ENCODE measurements around the gene KLHL15. TPM values are rescaled to one million over a fixed set of nuclear protein-coding genes. Genes with fewer than 3 reads are reported as not detected.

The KLHL15 gene
- total and polyA plus RNA-seq, 2 donors (not counting 3 experiments of a cell fraction or from before 2014, with no cell fraction given) = 1.4 to 3.6 TPM

DNA sequence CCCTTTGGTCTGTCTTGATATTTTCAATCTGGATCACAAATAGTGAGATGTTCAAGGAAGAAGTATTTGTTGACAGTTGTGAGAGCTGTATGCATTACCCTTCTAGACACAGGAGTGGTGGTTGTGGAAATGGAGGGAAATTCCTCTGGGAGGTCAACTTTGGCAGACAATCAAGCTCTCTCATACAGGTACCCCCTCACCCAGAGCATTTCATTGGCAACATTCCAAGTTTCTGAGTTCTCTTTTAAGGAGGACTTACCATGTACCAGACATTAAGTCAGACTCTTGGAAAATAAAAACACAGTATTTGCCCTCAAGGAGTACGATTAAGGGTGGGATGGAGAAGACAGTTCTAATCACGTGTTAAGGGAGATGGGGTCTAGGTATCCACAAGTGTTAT, 45.3 kb downstream of the KLHL15 start:
- CTCF ChIA-PET = interaction anchor here (1.6 kb wide), 1 partner anchor 389 kb away, joined by 3 read pairs; no protein-coding TSS in a partner anchor

More for the DNA sequence above, 45.3 kb downstream of the KLHL15 start:
- TF ChIP-seq POLR2A (IDR thresholded peaks at IDR 0.05; ENCODE audit: low read depth, low read length) (no peak), FOS (IDR thresholded peaks at IDR 0.05; ENCODE audit: borderline replicate concordance, insufficient read depth, low read length) (no peak), EZH2 (IDR thresholded peaks at IDR 0.05; ENCODE audit: borderline replicate concordance, low read depth, low read length, severe bottlenecking) (no peak), GATA2 (IDR thresholded peaks at IDR 0.05; ENCODE audit: insufficient read depth, insufficient read length, low read depth, low read length) (no peak), POLR2AphosphoS5 (IDR thresholded peaks at IDR 0.05; ENCODE audit: insufficient read depth, low read depth, low read length) (no peak), MYC (IDR thresholded peaks at IDR 0.05; ENCODE audit: low read depth, low read length) (no peak)
- TF ChIP-seq, protein P1, sequence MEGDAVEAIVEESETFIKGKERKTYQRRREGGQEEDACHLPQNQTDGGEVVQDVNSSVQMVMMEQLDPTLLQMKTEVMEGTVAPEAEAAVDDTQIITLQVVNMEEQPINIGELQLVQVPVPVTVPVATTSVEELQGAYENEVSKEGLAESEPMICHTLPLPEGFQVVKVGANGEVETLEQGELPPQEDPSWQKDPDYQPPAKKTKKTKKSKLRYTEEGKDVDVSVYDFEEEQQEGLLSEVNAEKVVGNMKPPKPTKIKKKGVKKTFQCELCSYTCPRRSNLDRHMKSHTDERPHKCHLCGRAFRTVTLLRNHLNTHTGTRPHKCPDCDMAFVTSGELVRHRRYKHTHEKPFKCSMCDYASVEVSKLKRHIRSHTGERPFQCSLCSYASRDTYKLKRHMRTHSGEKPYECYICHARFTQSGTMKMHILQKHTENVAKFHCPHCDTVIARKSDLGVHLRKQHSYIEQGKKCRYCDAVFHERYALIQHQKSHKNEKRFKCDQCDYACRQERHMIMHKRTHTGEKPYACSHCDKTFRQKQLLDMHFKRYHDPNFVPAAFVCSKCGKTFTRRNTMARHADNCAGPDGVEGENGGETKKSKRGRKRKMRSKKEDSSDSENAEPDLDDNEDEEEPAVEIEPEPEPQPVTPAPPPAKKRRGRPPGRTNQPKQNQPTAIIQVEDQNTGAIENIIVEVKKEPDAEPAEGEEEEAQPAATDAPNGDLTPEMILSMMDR (IDR thresholded peaks at IDR 0.05; ENCODE audit: extremely low read depth in 1 of 2, insufficient read depth in 1 of 2, low read depth in 1 of 2, low read length in 2 of 2) = no peak
- TF ChIP-seq, protein P2, sequence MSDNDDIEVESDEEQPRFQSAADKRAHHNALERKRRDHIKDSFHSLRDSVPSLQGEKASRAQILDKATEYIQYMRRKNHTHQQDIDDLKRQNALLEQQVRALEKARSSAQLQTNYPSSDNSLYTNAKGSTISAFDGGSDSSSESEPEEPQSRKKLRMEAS (IDR thresholded peaks at IDR 0.05; ENCODE audit: insufficient read depth, insufficient read length) = no peak
- no TSS peak for BruUV-seq (replicated peaks)
- dilution Hi-C loops (cut with MboI; ENCODE audit: extremely low pct_ligation_motif_present, low sequenced_read_pairs) (no loop called here), intact Hi-C loops (cut with micrococcal nuclease) (no loop called here)
- Histone ChIP-seq H3K27me3 (ENCODE audit: control insufficient read depth in 2 of 2, insufficient read depth in 2 of 2, low read length in 2 of 2) (no peaks in the 10 kb centered on the region), H3K4me3 (replicated peaks in 1 of 3; ENCODE audit: insufficient read depth in 1 of 3, low read depth in 1 of 3, low read length in 3 of 3) (no peak overlapping the region), H3K27ac (ENCODE audit: insufficient read depth, low read depth, low read length) (no peak overlapping the region), H4K20me1 (replicated peaks; ENCODE audit: control insufficient read depth, extremely low read depth, insufficient read depth, low read length) (no peaks in the 10 kb centered on the region), H3K79me2 (ENCODE audit: control insufficient read depth, insufficient read depth, low read length) (no peaks in the 10 kb centered on the region), H2AFZ (ENCODE audit: low read depth, low read length) (no peak overlapping the region), H3K4me1 (ENCODE audit: control insufficient read depth, extremely low read depth, insufficient read depth, low read length) (no peaks in the 10 kb centered on the region), H3K36me3 (ENCODE audit: control insufficient read depth in 2 of 2, extremely low read depth in 1 of 2, insufficient read depth in 2 of 2, low read length in 2 of 2) (no peaks in the 10 kb centered on the region), H3K9ac (replicated peaks; ENCODE audit: extremely low read depth, insufficient read depth, low read length) (no peak overlapping the region), H3K4me2 (ENCODE audit: insufficient read depth, low read length) (no peak overlapping the region), H3K9me1 (replicated peaks; ENCODE audit: control insufficient read depth, extremely low read depth, insufficient read depth, low read length) (no peaks in the 10 kb centered on the region), H3K9me3 (replicated peaks; ENCODE audit: control insufficient read depth, insufficient read depth, low read length) (no peaks in the 10 kb centered on the region)
- DNase-seq (ENCODE audit: low read depth, low spot score) (no peak), FAIRE-seq (no peak)
- POLR2A ChIA-PET = no interaction called here
